Measurements from ENCODE around the gene GLG1. TPM values are rescaled to one million over a fixed set of nuclear protein-coding genes. Genes with fewer than 3 reads are reported as not detected.

The GLG1 gene
- total and polyA plus RNA-seq, 2 experiments from 2014 or later, result 140 to 167 TPM

DNA sequence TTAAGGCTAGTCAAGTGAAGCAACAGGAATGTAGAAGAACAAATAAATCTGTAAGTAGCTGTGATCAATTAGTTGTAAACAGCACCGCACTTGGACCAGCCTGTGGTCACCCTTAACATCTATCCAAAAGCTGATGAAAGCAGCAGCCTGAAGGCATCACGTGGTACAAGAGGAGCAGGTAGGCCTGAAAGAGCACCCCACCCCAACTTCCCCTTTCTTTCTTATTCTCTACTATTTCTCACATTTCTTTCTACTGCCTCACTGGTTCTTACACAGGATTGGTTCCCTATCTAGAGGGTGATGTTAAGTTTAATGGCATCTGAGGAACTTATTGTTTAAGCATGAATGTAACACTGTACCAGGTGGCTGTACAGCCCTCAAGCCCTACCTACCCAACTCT is 143.0 kb downstream of the GLG1 start:
- Histone ChIP-seq H3K27me3 (no peaks in the 10 kb centered on the region), H3K36me3 (peaks cover 57% of the 10 kb centered on the region), H3K27ac (peak overlapping the region; percentile 45), H3K4me3 (no peak overlapping the region), H3K9me3 (ENCODE audit: low read depth) (no peaks in the 10 kb centered on the region), H3K4me1 (ENCODE audit: low read depth) (peaks cover 10% of the 10 kb centered on the region)
- TF ChIP-seq, protein P1, sequence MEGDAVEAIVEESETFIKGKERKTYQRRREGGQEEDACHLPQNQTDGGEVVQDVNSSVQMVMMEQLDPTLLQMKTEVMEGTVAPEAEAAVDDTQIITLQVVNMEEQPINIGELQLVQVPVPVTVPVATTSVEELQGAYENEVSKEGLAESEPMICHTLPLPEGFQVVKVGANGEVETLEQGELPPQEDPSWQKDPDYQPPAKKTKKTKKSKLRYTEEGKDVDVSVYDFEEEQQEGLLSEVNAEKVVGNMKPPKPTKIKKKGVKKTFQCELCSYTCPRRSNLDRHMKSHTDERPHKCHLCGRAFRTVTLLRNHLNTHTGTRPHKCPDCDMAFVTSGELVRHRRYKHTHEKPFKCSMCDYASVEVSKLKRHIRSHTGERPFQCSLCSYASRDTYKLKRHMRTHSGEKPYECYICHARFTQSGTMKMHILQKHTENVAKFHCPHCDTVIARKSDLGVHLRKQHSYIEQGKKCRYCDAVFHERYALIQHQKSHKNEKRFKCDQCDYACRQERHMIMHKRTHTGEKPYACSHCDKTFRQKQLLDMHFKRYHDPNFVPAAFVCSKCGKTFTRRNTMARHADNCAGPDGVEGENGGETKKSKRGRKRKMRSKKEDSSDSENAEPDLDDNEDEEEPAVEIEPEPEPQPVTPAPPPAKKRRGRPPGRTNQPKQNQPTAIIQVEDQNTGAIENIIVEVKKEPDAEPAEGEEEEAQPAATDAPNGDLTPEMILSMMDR (IDR thresholded peaks at IDR 0.05; ENCODE audit: low read depth, low read length), result no peak
- DNase-seq (ENCODE audit: low read depth in 1 of 2, low spot score in 1 of 2), result no peak

DNA sequence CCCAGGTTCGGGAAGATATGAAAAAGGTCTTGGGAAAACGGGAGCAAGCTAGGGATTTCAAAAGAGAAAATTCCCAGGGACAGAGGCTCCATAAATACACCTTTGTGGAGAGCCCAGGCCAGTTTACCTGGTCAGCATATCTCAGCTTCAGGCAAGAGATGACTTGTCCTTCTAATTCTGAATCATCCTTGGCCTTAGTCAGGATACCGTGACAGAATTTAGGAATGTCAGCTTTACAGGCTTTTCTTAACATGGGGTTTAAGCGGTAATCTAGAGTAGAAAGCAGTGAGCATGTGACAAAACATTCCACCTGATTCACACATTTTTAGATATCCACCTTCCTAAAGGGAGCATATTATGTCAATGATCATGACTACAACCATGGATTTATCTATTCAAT is 144.6 kb downstream of the GLG1 start:
- Histone ChIP-seq H3K9me3 (ENCODE audit: low read depth) (no peaks in the 10 kb centered on the region), H3K4me1 (ENCODE audit: low read depth) (peaks cover 10% of the 10 kb centered on the region), H3K36me3 (peaks cover 65% of the 10 kb centered on the region), H3K4me3 (no peak overlapping the region), H3K27ac (no peak overlapping the region), H3K27me3 (no peaks in the 10 kb centered on the region)
- TF ChIP-seq, protein P1 (IDR thresholded peaks at IDR 0.05; ENCODE audit: low read depth, low read length), result no peak
- DNase-seq (ENCODE audit: low read depth in 1 of 2, low spot score in 1 of 2), result no peak

DNA sequence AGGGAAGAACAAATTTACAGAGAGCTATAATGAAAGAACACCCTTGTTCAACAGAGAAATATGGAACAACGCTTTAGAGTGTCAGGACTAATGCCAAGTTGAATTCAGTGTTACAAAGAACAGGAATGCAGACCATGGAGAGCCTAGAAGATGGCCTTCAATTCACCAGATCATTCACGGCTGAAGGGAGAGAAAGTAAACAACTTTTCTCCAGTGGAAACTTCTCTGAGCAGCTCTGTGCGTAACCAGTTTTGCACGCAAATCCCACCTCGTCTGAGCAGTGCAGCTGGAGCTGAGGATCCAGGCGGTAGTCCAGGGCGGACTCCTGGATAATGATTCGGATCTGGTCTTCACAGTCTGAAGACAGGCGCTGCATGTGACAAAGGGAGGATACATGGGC is 145.1 kb downstream of the GLG1 start:
- Histone ChIP-seq H3K27me3 (no peaks in the 10 kb centered on the region), H3K4me1 (ENCODE audit: low read depth) (peaks cover 10% of the 10 kb centered on the region), H3K9me3 (ENCODE audit: low read depth) (no peaks in the 10 kb centered on the region), H3K4me3 (no peak overlapping the region), H3K36me3 (peaks cover 64% of the 10 kb centered on the region), H3K27ac (no peak overlapping the region)
- TF ChIP-seq, protein P1 (IDR thresholded peaks at IDR 0.05; ENCODE audit: low read depth, low read length), result no peak
- no peak for DNase-seq (ENCODE audit: low read depth in 1 of 2, low spot score in 1 of 2)

DNA sequence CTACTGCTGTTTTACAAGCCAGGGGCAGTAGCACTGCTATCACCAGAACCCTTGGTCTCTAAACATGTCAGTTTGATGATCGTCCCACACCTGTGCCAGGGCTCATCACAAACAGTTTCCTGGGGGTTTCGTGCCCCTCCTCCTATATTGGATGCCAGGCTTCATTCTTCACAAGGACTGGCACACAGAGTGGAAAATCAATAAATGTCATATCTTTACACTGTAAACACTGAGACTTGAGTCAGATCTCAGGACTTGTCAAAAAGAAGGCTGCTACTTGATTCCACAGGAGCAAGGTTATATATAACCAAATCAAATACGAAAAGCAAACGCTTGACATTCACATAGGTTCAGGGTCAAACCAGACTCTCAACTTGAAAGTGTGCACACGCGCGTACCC is 146.4 kb downstream of the GLG1 start:
- no peak for DNase-seq (ENCODE audit: low read depth in 1 of 2, low spot score in 1 of 2)
- Histone ChIP-seq H3K4me1 (ENCODE audit: low read depth) (peaks cover 10% of the 10 kb centered on the region), H3K36me3 (peaks cover 67% of the 10 kb centered on the region), H3K27me3 (no peaks in the 10 kb centered on the region), H3K27ac (no peak overlapping the region), H3K9me3 (ENCODE audit: low read depth) (no peaks in the 10 kb centered on the region), H3K4me3 (no peak overlapping the region)
- TF ChIP-seq, protein P1 (IDR thresholded peaks at IDR 0.05; ENCODE audit: low read depth, low read length), result no peak

DNA sequence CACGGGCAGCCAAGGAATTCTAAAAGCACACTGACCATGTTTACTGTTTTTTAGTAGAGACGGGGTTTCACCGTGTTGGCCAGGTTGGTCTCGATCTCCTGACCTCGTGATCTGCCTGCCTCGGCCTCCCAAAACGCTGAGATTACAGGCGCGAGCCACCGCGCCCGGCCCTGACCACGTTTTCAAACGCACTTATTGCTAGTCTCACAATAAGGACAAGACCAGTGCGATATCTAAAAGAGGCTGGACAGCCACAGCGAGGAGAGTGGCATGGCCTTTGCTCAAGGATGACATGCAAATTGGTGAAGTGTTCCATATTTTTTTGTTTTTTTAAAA is 150.7 kb downstream of the GLG1 start:
- Histone ChIP-seq H3K27me3 (no peaks in the 10 kb centered on the region), H3K4me1 (ENCODE audit: low read depth) (no peaks in the 10 kb centered on the region), H3K36me3 (peaks cover 56% of the 10 kb centered on the region), H3K27ac (no peak overlapping the region), H3K4me3 (no peak overlapping the region), H3K9me3 (ENCODE audit: low read depth) (no peaks in the 10 kb centered on the region)
- DNase-seq (ENCODE audit: low read depth in 1 of 2, low spot score in 1 of 2), result no peak
- TF ChIP-seq, protein P1 (IDR thresholded peaks at IDR 0.05; ENCODE audit: low read depth, low read length), result no peak
